GM10266 (cell line): ENCODE measurements around the gene TRIM38.
"Not testable (repeated sequence)": the region's sequence is repeated elsewhere in the genome, so short reads cannot be mapped to it uniquely, and the experiment has no call there.

Source experiments
- DNase-seq: peaks from one replicate; pipeline ENCODE4 v3.0.0; 2012; ENCODE audit errors: extremely low spot score
- TF ChIP-seq, protein P1 (sequence below): IDR thresholded peaks from 2 replicates; pipeline ENCODE4 v1.5.1; 2012; ENCODE audit warnings: mild to moderate bottlenecking, low read depth; ENCODE audit not compliant: control insufficient read depth, insufficient read depth; ENCODE audit errors: missing control alignments

TRIM38 gene

DNA sequence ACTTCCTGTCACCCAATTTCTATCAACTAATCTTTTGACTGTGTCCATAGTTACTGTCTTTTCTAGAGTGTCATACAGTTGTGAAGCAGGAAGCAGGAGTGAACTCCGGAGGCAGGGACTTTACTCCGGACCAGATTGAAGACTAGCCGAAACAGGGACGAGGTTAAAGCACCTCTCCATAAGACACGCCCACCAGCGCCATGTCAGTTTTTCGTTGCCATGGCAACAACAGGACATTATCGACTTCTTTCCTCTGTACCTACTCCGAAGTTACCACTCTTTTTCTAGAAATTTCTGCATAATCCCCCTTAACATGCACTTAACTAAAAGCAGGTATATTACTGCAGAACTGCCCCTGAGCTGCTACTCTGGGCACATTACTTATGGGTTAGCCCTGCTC is 25.2 kb downstream of the TRIM38 start:
- TF ChIP-seq, protein P1, sequence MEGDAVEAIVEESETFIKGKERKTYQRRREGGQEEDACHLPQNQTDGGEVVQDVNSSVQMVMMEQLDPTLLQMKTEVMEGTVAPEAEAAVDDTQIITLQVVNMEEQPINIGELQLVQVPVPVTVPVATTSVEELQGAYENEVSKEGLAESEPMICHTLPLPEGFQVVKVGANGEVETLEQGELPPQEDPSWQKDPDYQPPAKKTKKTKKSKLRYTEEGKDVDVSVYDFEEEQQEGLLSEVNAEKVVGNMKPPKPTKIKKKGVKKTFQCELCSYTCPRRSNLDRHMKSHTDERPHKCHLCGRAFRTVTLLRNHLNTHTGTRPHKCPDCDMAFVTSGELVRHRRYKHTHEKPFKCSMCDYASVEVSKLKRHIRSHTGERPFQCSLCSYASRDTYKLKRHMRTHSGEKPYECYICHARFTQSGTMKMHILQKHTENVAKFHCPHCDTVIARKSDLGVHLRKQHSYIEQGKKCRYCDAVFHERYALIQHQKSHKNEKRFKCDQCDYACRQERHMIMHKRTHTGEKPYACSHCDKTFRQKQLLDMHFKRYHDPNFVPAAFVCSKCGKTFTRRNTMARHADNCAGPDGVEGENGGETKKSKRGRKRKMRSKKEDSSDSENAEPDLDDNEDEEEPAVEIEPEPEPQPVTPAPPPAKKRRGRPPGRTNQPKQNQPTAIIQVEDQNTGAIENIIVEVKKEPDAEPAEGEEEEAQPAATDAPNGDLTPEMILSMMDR: no peak
- no peak for DNase-seq

DNA sequence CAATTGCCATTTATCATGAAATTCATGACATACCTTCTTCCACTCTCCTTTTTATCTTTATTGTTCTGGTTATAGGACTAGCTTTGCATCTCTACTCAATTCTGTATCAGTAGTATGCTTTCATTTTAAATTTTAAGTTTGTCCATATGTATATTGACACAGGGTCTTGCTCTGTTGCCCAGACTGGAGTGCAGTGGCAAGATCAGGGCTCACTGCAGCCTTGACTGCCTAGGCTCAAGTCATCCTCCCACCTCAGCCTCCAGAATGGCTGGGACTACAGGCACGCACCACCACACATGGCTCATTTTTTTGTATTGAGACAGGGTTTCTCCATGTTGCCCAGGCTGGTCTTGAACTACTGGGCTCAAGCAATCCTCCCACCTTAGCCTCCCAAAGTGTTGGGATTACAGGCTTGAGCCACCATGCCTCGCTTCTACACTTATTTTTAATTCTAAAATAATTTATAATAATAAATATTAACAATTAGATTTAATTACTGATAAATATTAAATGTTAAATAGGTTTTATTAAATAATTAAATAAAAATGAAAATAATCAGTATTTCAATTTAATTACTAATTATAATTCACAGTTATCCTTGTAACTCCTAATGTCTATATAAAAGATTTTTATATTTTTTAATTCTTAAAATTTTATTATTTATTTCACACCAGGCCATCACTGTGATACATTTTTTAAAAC is 27.7 kb downstream of the TRIM38 start:
- TF ChIP-seq, protein P1: no peak
- DNase-seq: no peak

DNA sequence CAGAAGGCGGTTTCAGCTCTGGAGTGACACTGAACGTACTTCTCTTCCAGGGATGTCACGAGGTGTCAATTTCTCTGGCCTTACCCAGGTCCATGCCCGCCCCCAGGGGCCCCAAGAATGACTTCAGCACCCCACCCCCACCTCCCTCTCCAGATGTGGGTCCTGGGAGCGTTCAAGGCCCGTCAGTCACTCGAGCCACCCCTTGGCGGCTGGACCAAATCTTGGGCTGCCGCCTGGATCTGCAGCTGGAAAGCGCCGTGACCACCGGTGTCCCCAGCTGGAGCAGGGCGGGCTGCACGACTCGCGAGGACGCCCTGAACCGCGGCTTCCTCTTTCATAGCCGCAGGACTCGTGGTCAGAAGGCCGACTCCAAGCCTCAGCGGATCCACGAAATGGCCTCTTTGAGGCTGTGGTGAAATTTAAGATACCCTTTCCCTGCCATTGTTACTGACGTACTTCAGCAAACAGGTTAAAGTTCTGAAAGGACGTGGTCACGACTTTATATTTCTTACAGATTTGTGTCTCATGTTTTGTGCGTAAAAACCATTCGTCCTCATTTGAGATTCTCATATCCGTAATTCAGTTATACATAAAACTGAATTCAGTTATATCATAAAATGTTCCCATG is 29.3 kb downstream of the TRIM38 start:
- peak; percentile 61 for DNase-seq
- TF ChIP-seq, protein P1: no peak

DNA sequence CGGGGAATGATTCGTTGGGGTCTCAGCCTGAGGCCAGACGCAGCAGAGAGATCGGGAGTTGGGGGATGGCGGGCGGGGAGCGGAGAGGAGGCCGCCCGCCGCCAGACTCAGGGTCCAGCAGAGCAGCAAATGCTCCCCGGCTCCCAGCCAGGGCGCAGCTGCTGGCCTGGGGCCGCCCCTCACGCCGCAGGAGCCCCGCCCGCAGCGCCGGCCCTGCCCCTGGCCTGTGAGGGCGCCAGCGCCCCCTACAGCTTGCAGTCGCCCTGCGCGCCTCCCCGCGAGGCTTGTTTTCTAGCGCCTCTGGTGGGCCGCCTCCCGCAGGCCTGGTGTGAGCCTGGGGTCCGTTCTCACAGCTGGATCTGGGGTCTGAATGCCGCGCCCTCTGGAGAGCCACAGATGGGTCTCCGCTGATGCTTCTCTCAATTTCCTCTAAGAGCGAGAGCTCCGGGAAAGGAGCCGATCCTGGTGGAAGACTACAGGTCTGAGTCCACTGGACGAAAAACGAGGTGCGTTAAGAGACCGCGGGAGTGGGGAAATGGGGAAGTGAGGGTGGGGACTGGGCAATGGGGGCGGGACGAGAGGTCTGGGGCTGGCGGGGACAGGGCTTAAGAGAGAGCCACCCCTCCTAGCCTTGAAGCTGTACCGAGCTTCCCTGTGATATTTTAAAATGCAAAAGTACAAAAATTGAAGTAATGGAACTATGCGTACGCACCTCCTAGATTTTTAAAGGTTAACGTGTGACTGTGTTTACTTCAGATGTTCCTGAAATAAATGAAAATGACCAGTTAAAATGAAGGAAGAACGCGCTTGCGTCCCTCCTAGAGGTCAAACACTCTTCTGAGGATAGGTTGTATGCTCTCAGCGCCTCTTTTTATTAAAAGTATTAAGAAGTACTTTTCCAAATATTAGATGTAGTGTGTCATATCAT is 30.1 kb downstream of the TRIM38 start:
- TF ChIP-seq, protein P1: peak; percentile 100
- DNase-seq: peak; percentile 88

DNA sequence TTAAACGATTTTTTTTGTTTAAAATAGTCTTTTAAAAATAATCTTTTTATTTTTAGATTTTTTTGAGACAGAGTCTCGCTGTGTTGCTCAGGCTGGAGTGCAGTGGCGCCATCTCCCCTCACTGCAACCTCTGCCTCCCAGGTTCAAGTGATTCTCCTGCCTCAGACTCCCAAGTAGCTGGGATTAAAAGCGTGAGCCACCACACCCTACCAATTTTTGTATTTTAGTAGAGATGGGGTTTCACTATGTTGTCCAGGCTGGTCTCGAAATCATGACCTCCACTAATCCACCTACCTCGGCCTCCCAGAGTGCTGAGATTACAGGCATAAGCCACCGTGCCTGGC is 30.7 kb downstream of the TRIM38 start:
- DNase-seq: not testable (repeated sequence)

DNA sequence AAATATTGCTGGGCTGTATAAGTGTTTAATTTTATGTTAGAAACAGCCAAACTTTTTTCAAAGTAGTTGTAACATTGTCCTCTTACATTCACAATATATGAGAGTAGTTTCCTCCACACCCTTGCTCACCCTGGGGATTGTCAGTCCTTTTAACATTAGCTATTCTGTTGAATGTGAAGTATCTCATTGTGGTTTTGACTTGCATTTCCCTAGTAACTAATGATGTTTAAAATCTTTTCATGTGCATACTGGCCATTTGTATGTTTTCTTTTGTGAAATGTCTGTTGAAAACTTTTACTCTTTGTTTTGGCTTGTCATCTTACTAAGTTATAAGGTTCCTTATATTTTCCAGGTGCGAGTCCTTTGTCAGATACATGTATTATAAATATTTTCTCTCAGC is 32.9 kb downstream of the TRIM38 start:
- TF ChIP-seq, protein P1: no peak
- peak; percentile 25 for DNase-seq

DNA sequence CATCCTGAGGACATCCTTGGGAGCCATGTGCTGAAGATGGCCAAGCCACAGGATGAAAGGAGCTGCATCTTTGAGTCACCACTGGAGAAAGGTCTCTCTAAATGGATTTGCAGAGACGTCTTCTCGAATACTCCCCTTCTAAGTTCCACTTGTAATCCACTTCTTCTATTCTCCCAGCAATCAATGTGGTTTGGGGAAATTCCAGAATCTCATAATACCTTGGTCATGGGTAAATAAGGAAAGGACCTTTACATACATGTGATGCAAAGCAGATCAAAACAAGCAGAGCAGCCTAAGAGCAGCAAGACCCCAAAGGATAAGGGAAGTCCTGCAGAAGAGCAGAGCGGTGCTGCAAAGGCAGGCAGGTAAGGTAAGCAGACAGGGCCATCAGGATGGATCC is 35.3 kb downstream of the TRIM38 start:
- TF ChIP-seq, protein P1: no peak
- DNase-seq: no peak
